Measurements from ENCODE around the gene STAT5B. TPM values are rescaled to one million over a fixed set of nuclear protein-coding genes. Genes with fewer than 3 reads are reported as not detected.

STAT5B gene
- total and polyA plus RNA-seq, 9 of the 15 experiments (the other 6 are each of a cell fraction or from before 2014, with no cell fraction given) = 20.8 to 176 (median 92.4) TPM

DNA sequence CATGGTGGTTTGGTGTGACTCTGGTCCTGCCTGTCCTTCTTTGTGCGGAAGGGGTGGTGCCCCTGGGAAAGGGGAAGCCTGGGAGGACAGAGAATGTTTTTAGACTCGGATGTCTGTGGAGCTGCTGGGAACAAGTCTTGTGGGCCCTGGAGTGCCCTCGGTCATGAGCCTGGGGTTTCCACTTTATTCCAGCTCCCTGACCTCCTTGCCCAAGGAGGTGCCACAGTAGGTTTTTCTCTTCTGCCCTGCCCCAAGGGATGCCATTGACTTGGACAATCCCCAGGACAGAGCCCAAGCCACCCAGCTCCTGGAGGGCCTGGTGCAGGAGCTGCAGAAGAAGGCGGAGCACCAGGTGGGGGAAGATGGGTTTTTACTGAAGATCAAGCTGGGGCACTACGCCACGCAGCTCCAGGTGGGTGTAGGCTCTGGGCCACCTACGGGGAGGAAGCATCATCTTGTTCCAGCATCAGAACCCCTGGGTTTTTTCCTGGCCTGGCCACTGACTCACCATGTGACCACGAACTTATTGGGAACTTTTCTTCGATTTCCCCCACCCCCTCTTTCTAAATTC lies 13.5 kb upstream of the STAT5B start (continued):
- TF ChIP-seq, protein P1, sequence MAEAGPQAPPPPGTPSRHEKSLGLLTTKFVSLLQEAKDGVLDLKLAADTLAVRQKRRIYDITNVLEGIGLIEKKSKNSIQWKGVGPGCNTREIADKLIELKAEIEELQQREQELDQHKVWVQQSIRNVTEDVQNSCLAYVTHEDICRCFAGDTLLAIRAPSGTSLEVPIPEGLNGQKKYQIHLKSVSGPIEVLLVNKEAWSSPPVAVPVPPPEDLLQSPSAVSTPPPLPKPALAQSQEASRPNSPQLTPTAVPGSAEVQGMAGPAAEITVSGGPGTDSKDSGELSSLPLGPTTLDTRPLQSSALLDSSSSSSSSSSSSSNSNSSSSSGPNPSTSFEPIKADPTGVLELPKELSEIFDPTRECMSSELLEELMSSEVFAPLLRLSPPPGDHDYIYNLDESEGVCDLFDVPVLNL (CRISPR knock-in tag; IDR thresholded peaks at IDR 0.05; ENCODE audit: low read depth) = no peak
- TF ChIP-seq SIX5 (IDR thresholded peaks at IDR 0.05; ENCODE audit: borderline replicate concordance in 1 of 2, insufficient read depth in 1 of 2, low read depth in 1 of 2, low read length in 2 of 2) (no peak), ATF7 (IDR thresholded peaks at IDR 0.05) (no peak), STAG1 (CRISPR knock-in tag; IDR thresholded peaks at IDR 0.05; ENCODE audit: borderline replicate concordance) (no peak), MXD1 (CRISPR knock-in tag; IDR thresholded peaks at IDR 0.05; ENCODE audit: borderline replicate concordance, poor library complexity, severe bottlenecking) (no peak), MCM5 (IDR thresholded peaks at IDR 0.05; ENCODE audit: low read depth) (no peak), ETV6 (IDR thresholded peaks at IDR 0.05; ENCODE audit: borderline replicate concordance in 1 of 2, low read depth in 2 of 2, low read length in 1 of 2) (no peak), ETV6 (CRISPR knock-in tag; IDR thresholded peaks at IDR 0.05; ENCODE audit: borderline replicate concordance) (no peak), HDAC6 (IDR thresholded peaks at IDR 0.05; ENCODE audit: low read depth, low read length) (no peak), PRPF4 (IDR thresholded peaks at IDR 0.05; ENCODE audit: insufficient read depth, low read depth, low read length, poor library complexity, severe bottlenecking) (no peak), NCOA4 (IDR thresholded peaks at IDR 0.05; ENCODE audit: partially characterized antibody) (no peak), ZNF146 (CRISPR knock-in tag; IDR thresholded peaks at IDR 0.05; ENCODE audit: unreplicated experiment) (no peak), NFE2 (IDR thresholded peaks at IDR 0.05; ENCODE audit: low read depth) (no peak), ARID1B (IDR thresholded peaks at IDR 0.05) (no peak), HMG20B (CRISPR knock-in tag; IDR thresholded peaks at IDR 0.05) (no peak), RFX7 (CRISPR knock-in tag; IDR thresholded peaks at IDR 0.05) (no peak), MCM2 (IDR thresholded peaks at IDR 0.05; ENCODE audit: low read depth) (no peak), TAF1 (IDR thresholded peaks at IDR 0.05; ENCODE audit: control insufficient read depth, extremely low read depth, insufficient read depth, low read length, severe bottlenecking) (no peak)
- TF ChIP-seq, protein P2, sequence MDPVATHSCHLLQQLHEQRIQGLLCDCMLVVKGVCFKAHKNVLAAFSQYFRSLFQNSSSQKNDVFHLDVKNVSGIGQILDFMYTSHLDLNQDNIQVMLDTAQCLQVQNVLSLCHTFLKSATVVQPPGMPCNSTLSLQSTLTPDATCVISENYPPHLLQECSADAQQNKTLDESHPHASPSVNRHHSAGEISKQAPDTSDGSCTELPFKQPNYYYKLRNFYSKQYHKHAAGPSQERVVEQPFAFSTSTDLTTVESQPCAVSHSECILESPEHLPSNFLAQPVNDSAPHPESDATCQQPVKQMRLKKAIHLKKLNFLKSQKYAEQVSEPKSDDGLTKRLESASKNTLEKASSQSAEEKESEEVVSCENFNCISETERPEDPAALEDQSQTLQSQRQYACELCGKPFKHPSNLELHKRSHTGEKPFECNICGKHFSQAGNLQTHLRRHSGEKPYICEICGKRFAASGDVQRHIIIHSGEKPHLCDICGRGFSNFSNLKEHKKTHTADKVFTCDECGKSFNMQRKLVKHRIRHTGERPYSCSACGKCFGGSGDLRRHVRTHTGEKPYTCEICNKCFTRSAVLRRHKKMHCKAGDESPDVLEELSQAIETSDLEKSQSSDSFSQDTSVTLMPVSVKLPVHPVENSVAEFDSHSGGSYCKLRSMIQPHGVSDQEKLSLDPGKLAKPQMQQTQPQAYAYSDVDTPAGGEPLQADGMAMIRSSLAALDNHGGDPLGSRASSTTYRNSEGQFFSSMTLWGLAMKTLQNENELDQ (CRISPR knock-in tag; IDR thresholded peaks at IDR 0.05; ENCODE audit: borderline replicate concordance) = no peak

Measured in K562 (cell line).